SK-N-SH (cell line): Measurements from ENCODE around the gene PAM.

ENCODE experiments used
- EP300 ChIP-seq, 2 experiments: IDR thresholded peaks; 2 replicates each; pipeline versions ENCODE4 v1.4.0 to v1.6.1; 2012; ENCODE audit warnings: borderline replicate concordance in 1 of 2, low read depth in 1 of 2, low read length in 1 of 2
- EZH2phosphoT487 ChIP-seq: fragments of 200-600 bp; sonication (generic); IDR thresholded peaks from 2 replicates; pipeline ENCODE4 v1.6.1; 2017; ENCODE audit warnings: low read depth, mixed run types, mild to moderate bottlenecking, antibody characterized with exemption, moderate library complexity, borderline replicate concordance
- MAX ChIP-seq: IDR thresholded peaks from 2 replicates; pipeline ENCODE4 v1.4.0; 2012; ENCODE audit warnings: low read depth
- MXI1 ChIP-seq: IDR thresholded peaks from 2 replicates; pipeline ENCODE4 v1.6.1; 2012; ENCODE audit warnings: mild to moderate bottlenecking, low read depth, low read length, improper control_type of control experiment
- POLR2AphosphoS5 ChIP-seq: IDR thresholded peaks from 2 replicates; pipeline ENCODE4 v1.6.1; 2012; ENCODE audit warnings: low read depth, low read length
- REST ChIP-seq: IDR thresholded peaks from 2 replicates; pipeline ENCODE4 v1.6.1; 2012; ENCODE audit warnings: mild to moderate bottlenecking, low read depth, low read length, moderate library complexity
- TAF1 ChIP-seq: IDR thresholded peaks from 2 replicates; pipeline ENCODE4 v1.6.1; 2012; ENCODE audit warnings: low read depth, mild to moderate bottlenecking, low read length, moderate library complexity, borderline replicate concordance
- TEAD4 ChIP-seq: IDR thresholded peaks from 2 replicates; pipeline ENCODE4 v1.4.0; 2012; ENCODE audit warnings: mild to moderate bottlenecking, borderline replicate concordance; ENCODE audit not compliant: insufficient read depth
- YY1 ChIP-seq: IDR thresholded peaks from 2 replicates; pipeline ENCODE4 v1.4.0; 2012; ENCODE audit warnings: low read depth, mild to moderate bottlenecking
- TF ChIP-seq, protein P1 (sequence below): fragments of 200-600 bp; sonication (generic); IDR thresholded peaks from 2 replicates; pipeline ENCODE4 v1.6.1; 2017; ENCODE audit warnings: antibody characterized with exemption, mild to moderate bottlenecking, moderate library complexity
- TF ChIP-seq, protein P2 (sequence below): fragments of 150-350 bp; IDR thresholded peaks from 2 replicates; pipeline ENCODE4 v1.6.1; 2017; ENCODE audit warnings: antibody characterized with exemption, low read length, low read depth, borderline replicate concordance

DNA sequence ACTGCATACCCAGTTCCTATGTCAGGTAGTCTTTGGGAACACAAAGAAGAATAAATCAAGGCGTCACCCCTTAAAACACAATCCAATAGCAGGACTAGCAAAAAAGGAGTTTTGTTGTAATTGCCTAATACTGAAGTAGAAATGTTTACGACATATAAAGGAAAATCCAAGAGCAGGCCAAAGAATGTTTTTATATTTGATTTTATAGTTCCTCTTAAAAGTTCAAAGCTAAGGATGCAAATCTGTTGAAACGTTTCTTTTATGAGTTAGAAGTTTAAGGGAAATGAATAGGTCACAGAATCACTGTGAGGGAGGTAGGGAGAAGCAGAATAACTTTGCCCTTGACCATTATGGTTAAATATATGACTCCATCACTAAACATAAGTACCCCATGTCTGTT is 136.1 kb downstream of the PAM start:
- no peak for TF ChIP-seq TAF1
- TF ChIP-seq, protein P1, sequence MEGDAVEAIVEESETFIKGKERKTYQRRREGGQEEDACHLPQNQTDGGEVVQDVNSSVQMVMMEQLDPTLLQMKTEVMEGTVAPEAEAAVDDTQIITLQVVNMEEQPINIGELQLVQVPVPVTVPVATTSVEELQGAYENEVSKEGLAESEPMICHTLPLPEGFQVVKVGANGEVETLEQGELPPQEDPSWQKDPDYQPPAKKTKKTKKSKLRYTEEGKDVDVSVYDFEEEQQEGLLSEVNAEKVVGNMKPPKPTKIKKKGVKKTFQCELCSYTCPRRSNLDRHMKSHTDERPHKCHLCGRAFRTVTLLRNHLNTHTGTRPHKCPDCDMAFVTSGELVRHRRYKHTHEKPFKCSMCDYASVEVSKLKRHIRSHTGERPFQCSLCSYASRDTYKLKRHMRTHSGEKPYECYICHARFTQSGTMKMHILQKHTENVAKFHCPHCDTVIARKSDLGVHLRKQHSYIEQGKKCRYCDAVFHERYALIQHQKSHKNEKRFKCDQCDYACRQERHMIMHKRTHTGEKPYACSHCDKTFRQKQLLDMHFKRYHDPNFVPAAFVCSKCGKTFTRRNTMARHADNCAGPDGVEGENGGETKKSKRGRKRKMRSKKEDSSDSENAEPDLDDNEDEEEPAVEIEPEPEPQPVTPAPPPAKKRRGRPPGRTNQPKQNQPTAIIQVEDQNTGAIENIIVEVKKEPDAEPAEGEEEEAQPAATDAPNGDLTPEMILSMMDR = no peak
- TF ChIP-seq MAX = no peak
- no peak for TF ChIP-seq YY1
- TF ChIP-seq MXI1 = no peak
- no peak for TF ChIP-seq EP300 (IDR thresholded peaks at IDR 0.05; ENCODE audit: borderline replicate concordance in 1 of 2, low read depth in 1 of 2, low read length in 1 of 2)
- no peak for TF ChIP-seq EZH2phosphoT487
- no peak for TF ChIP-seq POLR2AphosphoS5
- no peak for TF ChIP-seq TEAD4
- TF ChIP-seq REST = no peak
- TF ChIP-seq, protein P2, sequence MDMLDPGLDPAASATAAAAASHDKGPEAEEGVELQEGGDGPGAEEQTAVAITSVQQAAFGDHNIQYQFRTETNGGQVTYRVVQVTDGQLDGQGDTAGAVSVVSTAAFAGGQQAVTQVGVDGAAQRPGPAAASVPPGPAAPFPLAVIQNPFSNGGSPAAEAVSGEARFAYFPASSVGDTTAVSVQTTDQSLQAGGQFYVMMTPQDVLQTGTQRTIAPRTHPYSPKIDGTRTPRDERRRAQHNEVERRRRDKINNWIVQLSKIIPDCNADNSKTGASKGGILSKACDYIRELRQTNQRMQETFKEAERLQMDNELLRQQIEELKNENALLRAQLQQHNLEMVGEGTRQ = no peak
